ENCODE results near the gene RIN2. TPM values are rescaled to one million over a fixed set of nuclear protein-coding genes. Genes with fewer than 3 reads are reported as not detected.
A peak's percentile ranks its signal among the peaks of the same experiment; 100 is the strongest.
"Not testable (repeated sequence)": the region's sequence is repeated elsewhere in the genome, so short reads cannot be mapped to it uniquely, and the experiment has no call there.

Gene RIN2
- total RNA-seq, 1 experiment from 2014 or later: 13.7 TPM

DNA sequence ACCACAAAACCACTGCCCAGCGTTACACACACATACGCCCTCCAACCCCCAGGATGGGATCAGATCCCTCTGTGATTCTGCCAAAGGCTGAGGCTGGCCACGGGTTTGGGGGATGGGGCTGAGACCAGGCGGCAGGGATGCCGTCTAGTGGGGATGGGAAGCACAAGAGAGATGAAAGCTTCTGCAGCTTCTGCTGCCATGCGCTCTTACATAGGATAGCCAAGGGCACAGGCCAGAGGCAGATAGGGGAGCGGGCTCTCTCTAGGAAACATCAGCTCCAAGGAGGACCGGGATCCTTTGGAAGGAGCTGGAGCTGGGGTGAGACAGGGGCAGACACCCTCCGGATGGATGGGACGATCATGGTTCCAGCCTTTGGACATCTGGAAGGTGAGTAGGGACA is 18.7 kb upstream of the RIN2 start:
- no peak for DNase-seq (ENCODE audit: low spot score)

- no peak for DNase-seq (ENCODE audit: low spot score)
These were observed 17.5 kb upstream of the RIN2 start for GRCh38 chr20:19740512-19740911.

DNA sequence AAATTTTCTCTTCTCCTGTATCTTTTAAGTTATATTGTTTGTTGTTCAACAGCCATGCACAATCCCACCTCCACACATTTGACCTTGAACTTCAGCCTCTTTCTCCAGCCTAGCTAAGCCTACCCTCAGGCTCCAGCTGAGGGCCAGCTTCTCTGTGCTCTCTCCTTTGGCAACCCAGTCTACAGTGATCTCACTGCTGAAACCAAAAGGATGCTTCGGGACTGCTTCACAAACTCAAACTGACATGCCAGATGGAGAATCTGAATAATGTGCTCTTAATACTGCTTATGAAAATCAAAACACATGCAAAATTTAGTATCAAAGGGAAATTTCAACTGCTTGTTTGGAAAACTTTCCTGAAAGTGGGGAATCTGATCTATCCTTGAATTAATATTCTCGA is 16.1 kb upstream of the RIN2 start:
- no peak for DNase-seq (ENCODE audit: low spot score)

DNA sequence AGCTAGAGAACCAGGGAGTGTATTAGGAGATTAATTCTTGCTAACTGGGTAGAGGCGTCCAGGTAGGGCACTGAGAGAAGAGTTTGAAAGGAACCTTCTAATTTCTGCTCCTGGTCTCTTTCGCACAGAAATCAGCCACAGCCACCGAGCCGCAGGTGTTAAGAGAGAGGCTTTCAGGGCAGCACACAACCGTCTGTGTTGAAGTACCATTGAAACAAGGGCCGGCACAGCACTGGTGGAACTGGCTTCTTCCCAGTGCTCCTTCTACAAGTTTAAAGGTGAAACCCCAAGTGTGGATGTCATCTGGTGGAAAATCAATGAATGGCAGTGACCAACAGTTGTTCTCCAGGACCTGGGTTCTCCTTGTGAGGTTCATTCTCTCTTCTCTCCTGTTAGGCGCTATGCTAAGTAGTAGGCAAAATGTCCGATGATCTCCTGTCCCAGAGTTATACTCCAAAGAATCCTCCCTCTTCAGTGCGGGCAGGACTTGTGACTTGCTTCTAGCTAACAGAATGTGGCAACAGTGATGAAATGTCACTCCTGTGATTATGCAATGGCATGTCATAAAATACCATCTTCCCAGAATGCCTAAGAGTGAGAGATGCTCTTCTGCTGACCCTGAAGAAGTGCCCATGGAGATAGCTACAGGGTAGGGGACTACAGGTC is 15.0 kb upstream of the RIN2 start:
- no peak for DNase-seq (ENCODE audit: low spot score)

- no peak for DNase-seq (ENCODE audit: low spot score)
These were observed 14.4 kb upstream of the RIN2 start for GRCh38 chr20:19743640-19743995.

DNA sequence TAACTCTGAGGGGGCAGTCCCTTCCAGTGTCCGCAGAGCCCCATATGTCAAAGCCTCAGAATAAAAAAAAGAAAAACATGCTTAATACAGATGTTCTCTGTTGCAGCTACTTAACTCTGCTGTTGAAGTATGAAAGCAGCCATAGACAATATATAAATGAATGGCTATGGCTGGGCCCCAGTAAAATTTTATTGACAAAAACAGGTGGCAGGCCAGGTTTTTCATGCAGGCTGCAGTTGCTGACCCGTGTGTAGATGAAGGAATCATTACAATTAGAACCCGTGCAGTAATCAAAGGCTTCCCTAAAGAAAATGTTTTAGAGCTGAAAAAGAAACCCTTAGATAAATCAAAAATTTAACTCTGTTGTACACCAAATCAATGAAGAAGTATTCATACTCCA is 13.0 kb upstream of the RIN2 start:
- DNase-seq (ENCODE audit: low spot score): no peak

DNA sequence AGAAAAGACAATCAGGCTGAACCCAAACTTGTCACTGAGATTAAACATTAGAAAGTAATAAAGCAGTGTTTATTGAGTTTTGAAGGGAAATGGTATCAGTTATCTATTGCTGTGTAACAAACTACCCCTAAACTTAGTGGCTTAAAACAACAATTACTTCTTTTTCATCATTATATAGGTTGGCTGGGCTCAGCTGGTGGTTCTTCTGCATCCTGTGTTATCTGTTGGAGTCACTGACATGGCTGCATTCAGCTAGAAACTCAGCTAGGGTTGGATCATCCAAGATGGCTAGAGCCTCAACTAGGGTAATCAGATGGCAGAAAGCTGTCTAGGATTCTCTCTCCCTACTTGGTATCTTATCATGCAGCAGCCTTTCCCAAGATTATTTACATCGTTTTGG is 12.5 kb upstream of the RIN2 start:
- DNase-seq (ENCODE audit: low spot score): no peak

DNA sequence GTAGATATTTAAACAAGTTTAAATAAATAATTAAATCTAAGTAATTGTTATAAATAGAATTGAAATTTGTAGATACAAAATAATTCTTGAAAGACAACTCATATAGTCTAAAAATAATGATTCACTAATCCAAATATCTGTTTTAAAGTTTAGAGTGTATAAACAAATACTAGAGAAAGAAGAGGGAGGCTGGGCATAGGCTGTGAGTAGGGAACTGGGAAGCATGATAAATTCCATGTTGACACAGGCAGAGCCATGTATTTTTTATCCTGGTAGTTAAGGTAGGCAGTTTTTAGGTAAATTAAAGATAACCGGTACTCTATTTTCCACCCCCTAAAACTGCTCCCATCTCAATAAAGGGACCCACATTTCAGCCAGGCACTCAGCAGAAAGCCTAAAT is 11.7 kb upstream of the RIN2 start:
- no peak for DNase-seq (ENCODE audit: low spot score)

DNA sequence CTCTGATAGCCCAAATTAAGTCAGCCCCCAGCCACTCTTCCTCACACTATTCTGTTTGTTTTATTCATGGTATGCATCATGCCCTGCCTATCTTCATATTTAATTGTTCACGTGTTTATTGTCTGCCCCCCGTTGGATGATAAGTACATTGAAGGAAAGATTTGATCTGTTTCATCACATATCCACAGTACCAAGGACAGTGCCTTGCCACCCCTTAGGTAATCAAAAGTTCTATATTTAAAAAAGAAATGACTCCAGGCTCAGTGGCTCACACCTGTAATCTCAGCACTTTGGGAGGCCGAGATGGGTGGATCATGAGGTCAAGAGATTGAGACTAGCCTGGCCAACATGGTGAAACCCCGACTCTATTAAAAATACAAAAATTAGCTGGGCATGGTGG is 10.2 kb upstream of the RIN2 start:
- DNase-seq (ENCODE audit: low spot score): no peak

DNA sequence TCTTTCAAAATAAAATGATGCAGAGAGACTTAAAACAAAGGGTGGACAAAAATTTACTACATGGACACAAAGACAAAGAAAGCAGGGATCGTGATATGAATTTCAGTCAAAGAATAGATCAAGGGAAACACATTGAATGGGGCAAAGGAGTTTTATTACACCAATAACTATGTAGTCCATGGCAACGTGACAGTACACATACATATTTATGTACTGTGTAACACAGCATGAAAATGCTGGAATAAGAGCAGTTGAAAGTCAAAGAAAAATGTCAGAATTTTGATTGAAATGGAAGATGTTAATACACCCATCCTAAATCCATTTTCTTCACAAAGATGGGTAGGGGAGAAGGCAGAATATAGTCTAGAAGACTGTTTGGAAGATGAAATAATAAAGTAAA is 9.4 kb upstream of the RIN2 start:
- no peak for DNase-seq (ENCODE audit: low spot score)

DNA sequence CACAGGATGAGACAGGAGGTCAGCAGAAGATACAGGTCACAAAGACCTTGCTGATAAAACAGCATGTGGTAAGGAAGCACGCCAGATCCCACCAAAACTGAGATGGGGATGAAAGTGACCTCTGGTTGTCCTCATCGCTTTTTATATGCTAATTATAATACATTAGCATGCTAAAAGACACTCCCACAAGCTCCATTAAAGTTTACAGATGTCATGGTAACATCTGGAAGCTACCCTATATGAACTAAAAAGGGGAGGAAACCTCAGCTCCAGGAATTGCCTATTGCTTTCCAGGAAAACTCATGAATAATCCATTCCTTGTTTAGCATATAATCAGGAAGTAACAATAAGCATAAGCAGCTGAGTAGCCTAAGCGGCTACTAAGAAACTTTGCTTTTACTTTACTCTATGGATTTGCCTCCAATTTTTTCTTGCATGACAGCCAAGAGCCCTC is 8.4 kb upstream of the RIN2 start:
- DNase-seq (ENCODE audit: low spot score): no peak

DNA sequence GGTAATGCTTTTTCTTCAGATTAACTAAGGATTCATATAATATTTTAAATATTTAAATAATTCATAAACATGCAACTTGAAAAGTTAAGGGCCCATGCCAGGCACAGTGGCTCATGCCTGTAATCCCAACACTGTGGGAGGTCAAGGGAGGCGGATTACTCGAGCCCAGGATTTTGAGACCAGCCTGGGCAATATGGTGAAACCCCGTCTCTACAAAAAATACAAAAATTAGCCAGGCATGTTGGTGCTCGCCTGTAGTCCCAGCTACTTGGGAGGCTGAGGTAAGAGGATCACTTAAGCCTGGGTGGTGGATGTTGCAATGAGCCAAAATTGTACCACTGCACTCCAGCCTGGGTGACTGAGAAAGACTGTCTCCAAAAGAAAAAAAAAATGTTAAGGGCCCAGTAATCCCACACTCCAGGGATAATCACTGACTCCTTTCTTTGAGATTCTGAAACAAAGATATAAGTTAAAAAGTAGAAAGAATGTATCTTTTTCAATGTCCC is 7.9 kb upstream of the RIN2 start:
- no peak for DNase-seq (ENCODE audit: low spot score)

GRCh38 chr20:19750907-19751636 is 7.0 kb upstream of the RIN2 start:
- no peak for DNase-seq (ENCODE audit: low spot score)

GRCh38 chr20:19754201-19754600 is 3.9 kb upstream of the RIN2 start:
- not testable (repeated sequence) for DNase-seq (ENCODE audit: low spot score)

DNA sequence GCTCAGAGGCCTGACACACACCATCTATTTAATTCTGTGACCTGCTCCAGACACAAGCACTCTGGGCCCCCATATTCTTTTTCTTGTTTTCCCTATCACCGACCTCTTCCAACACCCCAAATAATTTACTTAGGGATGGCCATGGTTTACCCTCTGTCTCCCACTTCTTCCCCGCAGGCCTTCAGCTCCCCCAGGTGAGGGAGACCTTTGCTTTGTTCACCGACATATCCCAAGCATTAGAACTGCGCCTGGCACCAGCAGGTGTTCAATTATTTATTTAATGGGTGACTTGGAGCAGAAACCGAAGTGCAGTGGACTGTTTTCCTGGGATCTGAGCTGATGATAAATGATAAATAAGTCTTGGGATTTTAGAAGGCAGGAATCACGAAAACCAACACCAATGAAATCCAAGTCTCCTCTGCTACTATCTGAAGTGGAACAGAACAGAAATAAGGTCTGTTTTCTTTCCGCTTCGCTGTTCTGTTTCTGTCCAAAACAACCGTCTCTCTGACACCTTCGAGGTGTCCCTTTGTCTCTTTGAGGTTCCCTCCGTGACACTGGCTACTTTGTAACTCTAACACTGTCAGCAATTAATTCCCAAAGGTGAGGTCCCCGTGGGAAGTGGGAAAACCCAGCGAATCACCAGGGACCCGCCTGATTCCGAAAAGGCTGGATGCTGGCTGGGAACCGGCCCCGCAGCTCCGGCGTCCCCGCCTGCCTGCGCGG is 1.1 kb upstream of the RIN2 start:
- DNase-seq (ENCODE audit: low spot score): no peak

- DNase-seq (ENCODE audit: low spot score): peak; percentile 94
These were observed 448 bp upstream of the RIN2 start for GRCh38 chr20:19757487-19758132.

- DNase-seq (ENCODE audit: low spot score): peak; percentile 53
These were observed 658 bp downstream of the RIN2 start for GRCh38 chr20:19758501-19759331.

DNA sequence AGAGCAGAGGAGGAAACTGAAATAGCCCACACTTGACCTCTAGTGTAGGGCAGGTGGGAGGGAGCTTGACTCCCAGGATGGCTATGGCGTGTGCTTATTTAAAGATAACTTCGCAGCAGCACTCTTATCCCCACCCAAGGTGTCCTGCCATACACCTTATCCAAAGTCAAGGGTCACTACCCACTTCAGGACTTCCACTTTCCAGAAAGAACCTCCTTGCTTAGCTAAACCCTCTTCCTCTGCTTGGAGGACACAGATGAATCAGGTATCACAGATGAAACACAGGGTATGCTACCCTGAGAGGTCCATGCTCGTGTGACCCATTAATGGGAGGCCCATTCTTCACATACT is 2.3 kb downstream of the RIN2 start:
- no peak for DNase-seq (ENCODE audit: low spot score)

- no peak for DNase-seq (ENCODE audit: low spot score)
These were observed 3.3 kb downstream of the RIN2 start for GRCh38 chr20:19761326-19761725.

DNA sequence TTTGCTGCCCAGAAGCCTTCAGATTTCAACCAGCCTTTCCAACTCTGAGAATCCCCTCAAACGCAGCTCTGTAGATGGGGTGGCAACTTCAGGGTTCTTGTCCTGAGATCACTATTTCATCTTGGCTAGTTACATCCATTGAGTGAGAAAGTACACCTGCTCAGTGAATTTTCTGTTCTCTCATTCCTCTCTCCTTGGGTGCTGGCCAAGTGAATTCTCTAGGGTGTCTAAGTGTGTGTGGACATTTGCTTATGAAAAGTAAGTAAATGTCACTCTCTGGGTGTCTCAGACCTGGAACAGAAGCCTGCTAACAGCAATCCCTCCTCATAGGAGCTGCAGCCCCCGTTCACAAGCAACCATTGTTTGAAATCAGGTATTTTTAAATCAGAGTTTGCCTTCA is 3.8 kb downstream of the RIN2 start:
- DNase-seq (ENCODE audit: low spot score): no peak

- no peak for DNase-seq (ENCODE audit: low spot score)
These were observed 6.1 kb downstream of the RIN2 start for GRCh38 chr20:19764207-19764606.

GRCh38 chr20:19765266-19765665 is 7.2 kb downstream of the RIN2 start:
- DNase-seq (ENCODE audit: low spot score): no peak

Measured in H4 (cell line).